Prostate gland (tissue), 2 donors: ENCODE data around the gene SEC14L2. TPM values are rescaled to one million over a fixed set of nuclear protein-coding genes. Genes with fewer than 3 reads are reported as not detected.

Source experiments
- DNase-seq: peaks from one replicate; pipeline ENCODE4 v3.0.0-alpha.2; 2019; ENCODE audit warnings: low spot score
- H3K27ac ChIP-seq, 2 donors: fragments of 200-600 bp; sonication (generic); 2 replicates each; pipeline ENCODE4 v1.5.1; 2017 to 2019
- H3K27me3 ChIP-seq: fragments of 200-600 bp; sonication (generic); replicated peaks from 2 replicates; pipeline ENCODE4 v1.5.1; 2019; ENCODE audit not compliant: insufficient read depth
- H3K36me3 ChIP-seq, 2 donors: fragments of 200-600 bp; sonication (generic); 1 replicate in 1 of 2; 2 replicates in 1 of 2; pipeline versions ENCODE4 v1.5.1 to v1.8.1; 2017 to 2019
- H3K4me1 ChIP-seq: fragments of 200-600 bp; sonication (generic); replicated peaks from 2 replicates; pipeline ENCODE4 v1.5.1; 2019
- H3K4me3 ChIP-seq, 2 donors: fragments of 200-600 bp; sonication (generic); 2 replicates each; pipeline ENCODE4 v1.5.1; 2017 to 2019
- H3K9me3 ChIP-seq: fragments of 200-600 bp; sonication (generic); 2 replicates; pipeline ENCODE4 v1.5.1; 2017
- POLR2A ChIP-seq: fragments of 450-650 bp; IDR thresholded peaks from one replicate; pipeline ENCODE4 v1.6.1; 2016; ENCODE audit warnings: antibody characterized with exemption, mild to moderate bottlenecking
- POLR2AphosphoS5 ChIP-seq: sonication (generic); formaldehyde crosslinking; IDR thresholded peaks from one replicate; pipeline ENCODE4 v1.6.1; 2017; ENCODE audit warnings: antibody characterized with exemption
- WGBS: methylation state at CpG from one replicate; pipeline ENCODE4 v1.1.5; 2018; 5-methylcytosine and 5-hydroxymethylcytosine counted together
- intact Hi-C: fragments of 100-400 bp; cut with DNase I; formaldehyde crosslinking; loops from one replicate; pipeline ENCODE4 v1.14.2; 2022
- total RNA-seq, 2 donors: library from RNA; depleted of rRNA; stranded (reverse); fragments of >200 nt; gene quantifications; one replicate each; pipeline ENCODE4 v1.1.0, GENCODE V29; 2016
- TF ChIP-seq, protein P1 (sequence below), 4 experiments: fragments of 200-600 bp in 2 of 4; fragments of 450-650 bp in 2 of 4; sonication (generic) in 2 of 4; IDR thresholded peaks; 1 replicate in 3 of 4; 2 replicates in 1 of 4; pipeline ENCODE4 v1.5.1; 2016 to 2019; ENCODE audit warnings: antibody characterized with exemption in 4 of 4, mild to moderate bottlenecking in 2 of 4, moderate library complexity in 2 of 4

SEC14L2 gene
- total RNA-seq, 2 donors from 2014 or later, result 16.8 to 31.1 TPM

DNA sequence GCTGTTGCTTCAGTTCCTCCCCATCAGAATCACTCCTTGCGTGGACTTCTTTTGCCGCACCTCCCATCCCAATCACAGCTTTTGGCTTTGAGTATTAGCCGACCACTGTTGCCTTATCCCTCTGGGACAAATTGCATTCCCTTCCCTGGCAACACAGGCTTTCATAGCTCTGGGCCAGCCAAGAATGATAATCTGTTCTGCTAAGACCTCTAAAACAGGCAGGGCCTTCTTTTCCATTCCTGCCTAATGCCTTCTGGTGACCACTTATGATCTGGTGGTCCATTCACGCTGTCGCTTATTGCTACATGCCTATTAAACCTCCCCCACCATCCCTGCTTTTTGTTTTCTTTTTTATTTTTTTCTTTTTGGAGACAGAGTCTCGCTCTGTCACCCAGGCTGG lies 9.6 kb downstream of the SEC14L2 start:
- no peak for DNase-seq
- peaks cover 0 to 6% of the 10 kb centered on the region in 2 donors for H3K36me3 ChIP-seq
- no peak overlapping the region for H3K4me3 ChIP-seq
- no peak overlapping the region for H3K27ac ChIP-seq
- TF ChIP-seq, protein P1, sequence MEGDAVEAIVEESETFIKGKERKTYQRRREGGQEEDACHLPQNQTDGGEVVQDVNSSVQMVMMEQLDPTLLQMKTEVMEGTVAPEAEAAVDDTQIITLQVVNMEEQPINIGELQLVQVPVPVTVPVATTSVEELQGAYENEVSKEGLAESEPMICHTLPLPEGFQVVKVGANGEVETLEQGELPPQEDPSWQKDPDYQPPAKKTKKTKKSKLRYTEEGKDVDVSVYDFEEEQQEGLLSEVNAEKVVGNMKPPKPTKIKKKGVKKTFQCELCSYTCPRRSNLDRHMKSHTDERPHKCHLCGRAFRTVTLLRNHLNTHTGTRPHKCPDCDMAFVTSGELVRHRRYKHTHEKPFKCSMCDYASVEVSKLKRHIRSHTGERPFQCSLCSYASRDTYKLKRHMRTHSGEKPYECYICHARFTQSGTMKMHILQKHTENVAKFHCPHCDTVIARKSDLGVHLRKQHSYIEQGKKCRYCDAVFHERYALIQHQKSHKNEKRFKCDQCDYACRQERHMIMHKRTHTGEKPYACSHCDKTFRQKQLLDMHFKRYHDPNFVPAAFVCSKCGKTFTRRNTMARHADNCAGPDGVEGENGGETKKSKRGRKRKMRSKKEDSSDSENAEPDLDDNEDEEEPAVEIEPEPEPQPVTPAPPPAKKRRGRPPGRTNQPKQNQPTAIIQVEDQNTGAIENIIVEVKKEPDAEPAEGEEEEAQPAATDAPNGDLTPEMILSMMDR (IDR thresholded peaks at IDR 0.05), result no peak
- no peak for TF ChIP-seq POLR2AphosphoS5
- no peak for TF ChIP-seq POLR2A
- H3K27me3 ChIP-seq, result no peaks in the 10 kb centered on the region
- WGBS, result 87% methylated on average over 6 of the region's 6 CpGs
- H3K9me3 ChIP-seq, result no peaks in the 10 kb centered on the region
- intact Hi-C loops, result no loop called here
- no peaks in the 10 kb centered on the region for H3K4me1 ChIP-seq

DNA sequence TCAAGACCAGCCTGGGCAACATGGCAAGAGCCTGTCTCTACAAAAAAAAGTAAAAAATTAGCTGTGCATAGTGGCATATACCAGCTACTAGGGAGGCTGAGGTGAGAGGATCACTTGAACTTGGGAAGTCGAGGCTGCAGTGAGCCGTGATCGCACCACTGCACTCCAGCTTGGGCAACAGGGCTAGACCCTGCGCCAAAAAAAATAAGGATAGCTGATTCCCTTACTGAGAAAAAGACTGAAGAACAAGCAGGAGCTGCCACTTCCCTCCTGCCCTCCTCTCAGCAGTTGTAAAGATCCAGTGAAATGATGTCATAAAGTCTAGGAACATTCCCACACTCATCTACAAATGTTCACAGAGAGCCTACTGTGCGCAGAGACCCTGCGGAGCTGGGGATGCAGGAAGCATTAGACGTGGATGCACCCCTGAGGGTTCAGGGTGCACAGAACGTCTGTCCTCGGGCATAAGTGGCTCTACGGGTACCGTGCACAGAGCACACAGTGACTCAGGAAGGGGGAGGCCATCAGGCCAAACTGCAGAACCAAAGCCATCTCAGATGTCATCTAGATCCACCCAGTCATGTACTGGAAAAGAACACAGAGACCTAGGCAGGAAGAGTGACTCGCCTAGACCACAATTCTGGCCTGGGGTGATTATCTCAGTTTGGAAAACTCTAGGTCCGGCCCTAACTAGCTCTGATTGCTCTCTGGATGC lies 11.7 kb downstream of the SEC14L2 start:
- Histone ChIP-seq H3K9me3 (no peaks in the 10 kb centered on the region), H3K27ac (no peak overlapping the region), H3K27me3 (no peaks in the 10 kb centered on the region), H3K4me1 (no peaks in the 10 kb centered on the region), H3K4me3 (no peak overlapping the region), H3K36me3 (peaks cover 0 to 6% of the 10 kb centered on the region in 2 donors)
- 77% methylated on average over 13 of the region's 13 CpGs for WGBS
- intact Hi-C loops, result no loop called here
- TF ChIP-seq POLR2AphosphoS5, result no peak
- TF ChIP-seq POLR2A, result no peak
- TF ChIP-seq, protein P1 (IDR thresholded peaks at IDR 0.05), result no peak
- no peak for DNase-seq

DNA sequence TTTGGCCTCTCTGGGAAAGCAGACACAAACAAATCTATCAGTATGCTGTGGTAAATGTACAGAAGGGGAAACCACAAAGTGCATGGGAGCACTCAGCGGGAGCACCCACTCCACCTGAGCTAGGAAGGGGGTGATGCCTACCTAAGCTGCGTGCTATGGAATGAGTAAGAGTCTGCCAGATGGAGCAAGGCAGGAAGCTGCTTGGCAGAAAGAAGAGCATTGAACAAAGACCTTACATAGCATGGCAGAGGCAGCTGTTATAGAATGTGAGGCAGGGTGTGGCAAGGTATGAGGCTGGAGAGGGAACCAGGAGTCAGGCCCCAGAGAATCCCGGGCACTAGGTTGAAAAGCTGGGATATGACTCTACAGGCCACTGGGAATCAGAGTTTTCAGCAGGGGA lies 15.0 kb downstream of the SEC14L2 start:
- H3K27me3 ChIP-seq, result no peaks in the 10 kb centered on the region
- 84% methylated on average over 3 of the region's 3 CpGs for WGBS
- H3K27ac ChIP-seq, result peak overlapping the region in 1 of 2 donors; percentile 19
- H3K9me3 ChIP-seq, result no peaks in the 10 kb centered on the region
- TF ChIP-seq, protein P1 (IDR thresholded peaks at IDR 0.05), result no peak
- TF ChIP-seq POLR2A (no peak), POLR2AphosphoS5 (no peak)
- peaks cover 0 to 6% of the 10 kb centered on the region in 2 donors for H3K36me3 ChIP-seq
- H3K4me3 ChIP-seq, result no peak overlapping the region
- H3K4me1 ChIP-seq, result no peaks in the 10 kb centered on the region
- intact Hi-C loops, result no loop called here
- no peak for DNase-seq

DNA sequence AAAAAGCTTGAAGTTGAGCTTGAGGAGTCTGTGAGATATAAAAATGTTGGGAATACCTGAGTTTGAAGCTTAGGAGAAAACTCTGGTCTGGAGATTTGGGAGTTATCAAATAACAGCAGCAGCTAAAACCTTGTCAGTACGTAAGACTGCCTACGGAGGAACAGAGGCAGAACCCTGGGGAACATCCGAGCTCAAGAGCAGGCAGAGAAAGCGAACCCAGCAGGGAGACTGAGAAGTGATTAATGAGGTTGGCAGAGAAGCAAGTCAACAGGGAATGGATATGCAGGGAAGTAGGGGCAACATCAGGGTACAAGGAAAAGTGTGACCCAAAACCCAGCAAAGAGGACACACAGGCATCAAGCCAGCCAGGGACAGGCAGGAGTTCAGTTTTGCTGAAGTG lies 16.2 kb downstream of the SEC14L2 start:
- Histone ChIP-seq H3K4me3 (no peak overlapping the region), H3K36me3 (peaks cover 0 to 6% of the 10 kb centered on the region in 2 donors), H3K27ac (peak overlapping the region in 1 of 2 donors; percentile 95), H3K27me3 (no peaks in the 10 kb centered on the region), H3K9me3 (no peaks in the 10 kb centered on the region), H3K4me1 (no peaks in the 10 kb centered on the region)
- intact Hi-C loops, result no loop called here
- TF ChIP-seq, protein P1 (IDR thresholded peaks at IDR 0.05), result no peak
- TF ChIP-seq POLR2A (no peak), POLR2AphosphoS5 (no peak)
- DNase-seq, result no peak
- 72% methylated on average over 4 of the region's 4 CpGs for WGBS
